GM23248 (cell line): ENCODE data around the gene SUPT7L. TPM values are rescaled to one million over a fixed set of nuclear protein-coding genes. Genes with fewer than 3 reads are reported as not detected.

ENCODE experiments used
- DNase-seq: peaks from one replicate; pipeline ENCODE4 v3.0.0-alpha.2; 2015
- H2AFZ ChIP-seq: fragments of 200-600 bp; sonication (generic); 2 replicates; pipeline ENCODE4 v1.6.1; 2016; ENCODE audit warnings: antibody characterized with exemption
- H3F3A ChIP-seq: fragments of 200-600 bp; sonication (generic); 2 replicates; pipeline ENCODE4 v1.6.1; 2016; ENCODE audit warnings: mild to moderate bottlenecking, antibody characterized with exemption, mixed run types; ENCODE audit not compliant: insufficient read depth
- H3K27ac ChIP-seq: fragments of 200-600 bp; sonication (generic); 2 replicates; pipeline ENCODE4 v1.5.1; 2016; ENCODE audit warnings: mild to moderate bottlenecking
- H3K27me3 ChIP-seq: fragments of 200-600 bp; sonication (generic); replicated peaks from 2 replicates; pipeline ENCODE4 v1.6.1; 2016; ENCODE audit warnings: mild to moderate bottlenecking; ENCODE audit not compliant: insufficient read depth
- H3K36me3 ChIP-seq: fragments of 200-600 bp; sonication (generic); 2 replicates; pipeline ENCODE4 v1.6.1; 2016; ENCODE audit warnings: low read depth, mild to moderate bottlenecking
- H3K4me1 ChIP-seq: fragments of 200-600 bp; sonication (generic); 2 replicates; pipeline ENCODE4 v1.6.1; 2016; ENCODE audit warnings: mild to moderate bottlenecking; ENCODE audit not compliant: insufficient read depth
- H3K4me2 ChIP-seq: fragments of 200-600 bp; sonication (generic); one replicate; pipeline ENCODE4 v1.6.1; 2016; ENCODE audit warnings: mild to moderate bottlenecking; ENCODE audit not compliant: unreplicated experiment
- H3K4me3 ChIP-seq: fragments of 200-600 bp; sonication (generic); 2 replicates; pipeline ENCODE4 v1.5.1; 2016; ENCODE audit warnings: mild to moderate bottlenecking
- H3K79me2 ChIP-seq: fragments of 200-600 bp; sonication (generic); 2 replicates; pipeline ENCODE4 v1.6.1; 2016; ENCODE audit warnings: mild to moderate bottlenecking; ENCODE audit not compliant: insufficient read depth
- H3K9ac ChIP-seq: fragments of 200-600 bp; sonication (generic); 2 replicates; pipeline ENCODE4 v1.6.1; 2016; ENCODE audit warnings: mild to moderate bottlenecking
- H3K9me2 ChIP-seq: fragments of 200-600 bp; sonication (generic); 2 replicates; pipeline ENCODE4 v1.6.1; 2016; ENCODE audit warnings: mixed run types, mild to moderate bottlenecking, moderate library complexity; ENCODE audit not compliant: insufficient read depth
- H3K9me3 ChIP-seq: fragments of 200-600 bp; sonication (generic); one replicate; pipeline ENCODE4 v1.6.1; 2017; ENCODE audit warnings: low read depth
- H4K20me1 ChIP-seq: fragments of 200-600 bp; sonication (generic); 2 replicates; pipeline ENCODE4 v1.6.0; 2016; ENCODE audit not compliant: insufficient read depth
- EZH2 ChIP-seq: fragments of 200-600 bp; sonication (generic); IDR thresholded peaks from 2 replicates; pipeline ENCODE4 v1.6.1; 2018; ENCODE audit warnings: antibody characterized with exemption, mild to moderate bottlenecking; ENCODE audit not compliant: insufficient read depth, poor library complexity, severe bottlenecking
- EZH2phosphoT487 ChIP-seq: fragments of 200-600 bp; sonication (generic); IDR thresholded peaks from 2 replicates; pipeline ENCODE4 v1.6.1; 2018; ENCODE audit warnings: antibody characterized with exemption, moderate library complexity, mild to moderate bottlenecking, low read depth; ENCODE audit not compliant: insufficient read depth
- WGBS, 2 experiments: methylation state at CpG; one replicate each; pipeline ENCODE4 v1.1.6; 2015 to 2017; ENCODE audit warnings: low lambda C conversion rate in 2 of 2, low coverage in 1 of 2; ENCODE audit errors: missing lambda C conversion rate in 2 of 2; 5-methylcytosine and 5-hydroxymethylcytosine counted together
- in situ Hi-C: fragments of 300-500 bp; cut with MboI; formaldehyde crosslinking; loops from 2 replicates; pipeline ENCODE4 v1.15.0; 2020
- polyA plus RNA-seq: library from polyadenylated mRNA; unstranded; fragments of >200 nt; fragmentation: Nextera tagmentation; extraction: Ambion mirVana; gene quantifications from 2 replicates; pipeline ENCODE4 v1.2.1, GENCODE V29; 2016
- total RNA-seq: library from RNA; depleted of rRNA; stranded (reverse); fragments of >200 nt; shearing (Covaris generic); gene quantifications from 2 replicates; pipeline ENCODE4 v1.2.3, GENCODE V29; 2014

Gene SUPT7L
- total and polyA plus RNA-seq, 2 experiments from 2014 or later = 23.3 to 24.6 TPM

GRCh38 chr2:27710640-27711430, 47.4 kb upstream of the SUPT7L start:
- Histone ChIP-seq H2AFZ (no peak overlapping the region), H3K79me2 (no peaks in the 10 kb centered on the region), H3K27ac (no peak overlapping the region), H3K4me2 (no peak overlapping the region), H3K4me3 (no peak overlapping the region), H3K9me3 (no peaks in the 10 kb centered on the region), H3K9ac (no peak overlapping the region), H3K4me1 (peaks cover 22% of the 10 kb centered on the region), H4K20me1 (no peaks in the 10 kb centered on the region), H3K9me2 (no peaks in the 10 kb centered on the region), H3F3A (peaks cover 18% of the 10 kb centered on the region), H3K36me3 (no peaks in the 10 kb centered on the region), H3K27me3 (no peaks in the 10 kb centered on the region)
- no peak for TF ChIP-seq EZH2
- TF ChIP-seq EZH2phosphoT487 = no peak
- no peak for DNase-seq
- WGBS, 2 experiments = 90 to 93% methylated on average over 8 of the region's 8 CpGs
- in situ Hi-C loops = no loop called here

GRCh38 chr2:27709960-27710575, 46.7 kb upstream of the SUPT7L start:
- H3K4me2 ChIP-seq = no peak overlapping the region
- peaks cover 24% of the 10 kb centered on the region for H3F3A ChIP-seq
- H4K20me1 ChIP-seq = no peaks in the 10 kb centered on the region
- DNase-seq = no peak
- no peak for TF ChIP-seq EZH2phosphoT487
- no peak for TF ChIP-seq EZH2
- H3K4me3 ChIP-seq = no peak overlapping the region
- H3K9ac ChIP-seq = no peak overlapping the region
- H3K4me1 ChIP-seq = peaks cover 26% of the 10 kb centered on the region
- no peak overlapping the region for H2AFZ ChIP-seq
- no peaks in the 10 kb centered on the region for H3K79me2 ChIP-seq
- WGBS, 2 experiments = 95 to 96% methylated on average over 7 of the region's 7 CpGs
- H3K27ac ChIP-seq = no peak overlapping the region
- H3K36me3 ChIP-seq = no peaks in the 10 kb centered on the region
- H3K9me3 ChIP-seq = no peaks in the 10 kb centered on the region
- in situ Hi-C loops = no loop called here
- H3K9me2 ChIP-seq = no peaks in the 10 kb centered on the region
- H3K27me3 ChIP-seq = no peaks in the 10 kb centered on the region

- no peak overlapping the region for H3K27ac ChIP-seq
- in situ Hi-C loops = no loop called here
- H3K4me3 ChIP-seq = no peak overlapping the region
- no peaks in the 10 kb centered on the region for H3K79me2 ChIP-seq
- peaks cover 26% of the 10 kb centered on the region for H3K4me1 ChIP-seq
- no peaks in the 10 kb centered on the region for H3K27me3 ChIP-seq
- no peak overlapping the region for H2AFZ ChIP-seq
- H3K9me3 ChIP-seq = no peaks in the 10 kb centered on the region
- no peaks in the 10 kb centered on the region for H3K36me3 ChIP-seq
- no peak overlapping the region for H3K9ac ChIP-seq
- no peak for DNase-seq
- WGBS, 2 experiments = 97 to 98% methylated on average over 2 of the region's 2 CpGs
- H3F3A ChIP-seq = peaks cover 30% of the 10 kb centered on the region
- no peak overlapping the region for H3K4me2 ChIP-seq
- TF ChIP-seq EZH2phosphoT487 (no peak), EZH2 (no peak)
- no peaks in the 10 kb centered on the region for H3K9me2 ChIP-seq
- no peaks in the 10 kb centered on the region for H4K20me1 ChIP-seq
Measured at GRCh38 chr2:27709326-27709725, 45.9 kb upstream of the SUPT7L start.

DNA sequence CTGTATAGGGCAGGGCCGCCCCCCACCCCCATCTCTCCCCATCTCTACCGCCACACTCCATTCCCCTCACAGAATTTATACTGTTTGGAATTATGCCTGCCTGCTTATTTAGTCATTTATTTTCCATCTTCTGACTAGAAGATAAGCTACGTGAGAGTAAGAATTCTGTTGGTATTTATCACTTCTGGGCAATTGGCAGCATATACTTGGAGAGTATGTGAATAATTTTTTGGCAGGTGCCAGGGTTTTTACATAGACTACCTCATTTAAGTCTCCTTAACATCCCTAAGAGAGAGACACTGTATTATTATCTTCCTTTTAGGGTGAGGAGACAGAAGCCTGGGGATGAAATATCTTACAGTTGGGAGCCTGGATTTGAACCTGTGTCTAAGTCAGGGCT, 45.3 kb upstream of the SUPT7L start:
- H3F3A ChIP-seq = peaks cover 35% of the 10 kb centered on the region
- in situ Hi-C loops = no loop called here
- no peak overlapping the region for H3K27ac ChIP-seq
- no peaks in the 10 kb centered on the region for H3K9me3 ChIP-seq
- no peak overlapping the region for H3K4me3 ChIP-seq
- no peaks in the 10 kb centered on the region for H3K9me2 ChIP-seq
- peaks cover 31% of the 10 kb centered on the region for H3K4me1 ChIP-seq
- no peak overlapping the region for H3K4me2 ChIP-seq
- no peaks in the 10 kb centered on the region for H3K36me3 ChIP-seq
- H3K27me3 ChIP-seq = no peaks in the 10 kb centered on the region
- TF ChIP-seq EZH2phosphoT487 (no peak), EZH2 (no peak)
- H2AFZ ChIP-seq = no peak overlapping the region
- WGBS, 2 experiments = 78 to 81% methylated on average over 3 of the region's 3 CpGs
- no peaks in the 10 kb centered on the region for H3K79me2 ChIP-seq
- peak; percentile 39 for DNase-seq
- H4K20me1 ChIP-seq = no peaks in the 10 kb centered on the region
- no peak overlapping the region for H3K9ac ChIP-seq

- no peak for TF ChIP-seq EZH2
- H3K9me3 ChIP-seq = no peaks in the 10 kb centered on the region
- H3K36me3 ChIP-seq = no peaks in the 10 kb centered on the region
- no peak overlapping the region for H3K4me2 ChIP-seq
- H3K79me2 ChIP-seq = no peaks in the 10 kb centered on the region
- DNase-seq = no peak
- WGBS, 2 experiments = 80 to 83% methylated on average over 7 of the region's 7 CpGs
- no peak overlapping the region for H3K27ac ChIP-seq
- H4K20me1 ChIP-seq = no peaks in the 10 kb centered on the region
- no peak overlapping the region for H3K4me3 ChIP-seq
- H3F3A ChIP-seq = peaks cover 38% of the 10 kb centered on the region
- H3K9ac ChIP-seq = no peak overlapping the region
- in situ Hi-C loops = no loop called here
- H3K27me3 ChIP-seq = no peaks in the 10 kb centered on the region
- no peak overlapping the region for H2AFZ ChIP-seq
- H3K4me1 ChIP-seq = peaks cover 35% of the 10 kb centered on the region
- H3K9me2 ChIP-seq = no peaks in the 10 kb centered on the region
Measured at GRCh38 chr2:27708257-27708654, 44.8 kb upstream of the SUPT7L start.
